Measurements from ENCODE around the gene TMEM123. TPM values are rescaled to one million over a fixed set of nuclear protein-coding genes. Genes with fewer than 3 reads are reported as not detected.

Gene TMEM123
- total RNA-seq, 3 donors from 2014 or later (not counting 1 experiment from before 2014, with no cell fraction given) = 100 to 126 (median 118) TPM

- peaks cover 38 to 43% of the 10 kb centered on the region in 2 donors for H3K4me1 Mint-ChIP-seq
- WGBS (ENCODE audit: insufficient coverage) = 62% methylated on average over 3 of the region's 3 CpGs
- H3K27me3 Mint-ChIP-seq (ENCODE audit: low read depth in 2 of 2) = no peaks in the 10 kb centered on the region
- TF ChIP-seq CTCF (IDR thresholded peaks at IDR 0.05) = no peak
- Histone ChIP-seq H3K9me3 (ENCODE audit: control insufficient read depth, insufficient read depth, low read length) (no peaks in the 10 kb centered on the region), H3K4me3 (ENCODE audit: low read length) (no peak overlapping the region), H3K4me1 (ENCODE audit: control insufficient read depth, insufficient read depth, low read length) (peaks cover 13% of the 10 kb centered on the region), H3K27me3 (ENCODE audit: control insufficient read depth, insufficient read depth, low read length) (no peaks in the 10 kb centered on the region), H3K27ac (ENCODE audit: low read length) (no peak overlapping the region), H3K36me3 (ENCODE audit: control insufficient read depth, insufficient read depth, low read length) (peaks cover 44% of the 10 kb centered on the region)
- peak overlapping the region; percentile 30 to 59 for H3K27ac Mint-ChIP-seq
- H3K9me3 Mint-ChIP-seq = no peaks in the 10 kb centered on the region
- intact Hi-C loops (cut with micrococcal nuclease) = no loop called here
- DNase-seq (peak in 1 of 2 donors; percentile 53), ATAC-seq (peak in 2 of 3 donors; percentile 36 to 54)
- H3K36me3 Mint-ChIP-seq = peaks cover 26% of the 10 kb centered on the region
- H3K4me3 Mint-ChIP-seq = peak overlapping the region; percentile 45
Measured at GRCh38 chr11:102360681-102361080, 91.9 kb downstream of the TMEM123 start.

GRCh38 chr11:102359372-102359771 is 93.2 kb downstream of the TMEM123 start:
- Mint-ChIP-seq H3K4me1 (peaks cover 35 to 38% of the 10 kb centered on the region in 2 donors), H3K27me3 (ENCODE audit: low read depth in 2 of 2) (no peaks in the 10 kb centered on the region), H3K4me3 (no peak overlapping the region), H3K36me3 (peaks cover 16% of the 10 kb centered on the region), H3K27ac (no peak overlapping the region), H3K9me3 (no peaks in the 10 kb centered on the region)
- intact Hi-C loops (cut with micrococcal nuclease) = no loop called here
- ATAC-seq (no peak), DNase-seq (no peak)
- Histone ChIP-seq H3K27ac (ENCODE audit: low read length) (no peak overlapping the region), H3K4me3 (ENCODE audit: low read length) (no peak overlapping the region), H3K36me3 (ENCODE audit: control insufficient read depth, insufficient read depth, low read length) (peaks cover 31% of the 10 kb centered on the region), H3K27me3 (ENCODE audit: control insufficient read depth, insufficient read depth, low read length) (no peaks in the 10 kb centered on the region), H3K4me1 (ENCODE audit: control insufficient read depth, insufficient read depth, low read length) (peaks cover 13% of the 10 kb centered on the region), H3K9me3 (ENCODE audit: control insufficient read depth, insufficient read depth, low read length) (no peaks in the 10 kb centered on the region)
- 97% methylated on average over 3 of the region's 3 CpGs for WGBS (ENCODE audit: insufficient coverage)
- TF ChIP-seq CTCF (IDR thresholded peaks at IDR 0.05) = no peak

DNA sequence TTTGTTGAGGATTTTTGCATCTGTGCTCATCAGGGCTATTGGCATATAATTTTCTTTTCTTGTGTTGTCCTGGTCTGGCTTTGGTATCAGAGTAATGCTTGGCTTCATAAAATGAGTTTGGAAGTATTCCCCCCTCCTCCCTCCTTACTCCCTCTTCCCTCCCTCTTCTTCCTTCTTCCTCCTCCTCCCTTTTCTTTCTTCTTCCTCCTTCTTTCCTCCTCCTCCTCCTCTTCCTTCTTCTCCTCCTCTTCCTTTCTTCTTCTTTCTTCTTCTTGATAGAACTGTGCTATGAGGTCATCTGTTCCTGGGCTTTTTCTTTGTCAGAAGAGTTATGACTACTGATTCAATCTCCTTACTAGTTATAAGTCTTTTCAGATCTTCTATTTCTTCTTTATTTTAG is 95.4 kb downstream of the TMEM123 start:
- Histone ChIP-seq H3K4me1 (ENCODE audit: control insufficient read depth, insufficient read depth, low read length) (peaks cover 13% of the 10 kb centered on the region), H3K36me3 (ENCODE audit: control insufficient read depth, insufficient read depth, low read length) (peaks cover 10% of the 10 kb centered on the region), H3K27ac (ENCODE audit: low read length) (no peak overlapping the region), H3K4me3 (ENCODE audit: low read length) (no peak overlapping the region), H3K27me3 (ENCODE audit: control insufficient read depth, insufficient read depth, low read length) (no peaks in the 10 kb centered on the region), H3K9me3 (ENCODE audit: control insufficient read depth, insufficient read depth, low read length) (no peaks in the 10 kb centered on the region)
- DNase-seq (no peak), ATAC-seq (no peak)
- Mint-ChIP-seq H3K4me3 (no peak overlapping the region), H3K36me3 (peaks cover 16% of the 10 kb centered on the region), H3K27ac (no peak overlapping the region), H3K27me3 (ENCODE audit: low read depth in 2 of 2) (no peaks in the 10 kb centered on the region), H3K9me3 (no peaks in the 10 kb centered on the region), H3K4me1 (peaks cover 35 to 38% of the 10 kb centered on the region in 2 donors)
- intact Hi-C loops (cut with micrococcal nuclease) = no loop called here
- TF ChIP-seq CTCF (IDR thresholded peaks at IDR 0.05) = no peak

Data from natural killer cell (primary cell).